Stimulated activated CD4-positive, alpha-beta T cell treated with anti-CD3 and anti-CD28 coated beads, TNF-alpha, amount 100 ng/mL, for 48 hours (primary cell): ENCODE measurements around the gene ATP13A2.

Source experiments
- DNase-seq, 3 donors: peaks; one replicate each; pipeline ENCODE4 v3.0.0-alpha.2; 2020; ENCODE audit warnings: low read depth in 3 of 3

Gene ATP13A2

DNA sequence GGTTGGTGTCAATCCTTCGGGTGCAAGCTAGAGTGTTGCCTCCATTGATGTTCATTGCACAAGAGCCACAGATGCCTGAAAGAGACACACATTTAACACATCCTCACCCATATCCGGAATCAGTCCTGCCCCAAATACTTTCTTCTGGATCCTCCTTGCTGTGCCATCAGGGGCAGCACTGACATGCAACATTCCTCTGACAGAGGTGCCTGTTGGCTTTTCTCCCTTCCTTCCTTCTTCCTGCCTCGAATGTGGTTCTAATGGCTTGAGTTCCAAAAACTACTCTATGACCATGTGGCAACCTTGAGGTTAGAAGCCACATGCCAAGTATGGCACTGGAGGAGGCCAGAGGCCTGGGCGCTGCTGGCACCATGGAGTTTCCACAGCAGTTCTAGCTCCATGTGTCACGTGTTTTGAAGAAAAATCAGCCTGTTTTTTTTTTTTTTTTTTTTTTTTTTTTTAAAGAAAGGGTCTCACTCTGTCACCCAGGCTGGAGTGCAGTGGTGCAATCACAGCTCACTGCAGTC is 17.0 kb upstream of the ATP13A2 start:
- no peak for DNase-seq

DNA sequence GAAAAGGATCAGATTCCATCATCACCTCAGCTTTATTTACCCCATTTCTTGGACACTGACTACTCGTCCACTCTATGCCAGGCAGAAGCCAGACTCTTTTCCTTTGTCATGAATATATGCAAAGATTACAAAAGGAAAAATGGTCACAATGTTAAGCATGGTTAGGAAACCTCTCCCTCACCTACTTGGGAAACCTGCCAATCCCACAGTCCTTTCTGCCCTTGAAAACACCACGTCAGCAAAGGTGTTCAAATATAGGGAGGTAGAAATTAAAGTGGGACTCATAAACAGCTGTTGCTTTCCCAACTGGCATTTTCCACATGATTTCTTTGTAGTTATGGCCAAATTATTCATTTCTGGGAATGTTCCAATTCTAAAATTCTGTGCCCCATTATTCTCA is 16.2 kb upstream of the ATP13A2 start:
- DNase-seq = no peak

DNA sequence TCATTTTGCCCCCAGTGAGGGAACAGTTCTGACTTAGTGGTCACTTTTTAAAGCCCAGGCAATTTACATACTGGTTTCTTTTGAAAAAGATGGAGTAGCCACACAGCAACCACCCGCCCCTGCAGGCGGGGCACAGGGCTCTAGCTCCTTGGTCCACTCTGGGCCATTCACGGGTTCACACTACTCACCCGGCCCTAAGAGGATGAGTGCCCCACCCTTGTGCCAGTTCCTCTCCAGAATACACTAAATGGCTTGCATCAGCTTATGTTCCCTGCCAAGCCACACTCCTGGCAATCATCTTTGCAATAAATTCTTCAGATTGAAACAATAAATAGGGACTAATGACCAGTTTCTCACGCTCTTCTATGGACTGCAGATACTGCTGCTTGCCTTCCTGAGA is 15.7 kb upstream of the ATP13A2 start:
- DNase-seq = no peak

DNA sequence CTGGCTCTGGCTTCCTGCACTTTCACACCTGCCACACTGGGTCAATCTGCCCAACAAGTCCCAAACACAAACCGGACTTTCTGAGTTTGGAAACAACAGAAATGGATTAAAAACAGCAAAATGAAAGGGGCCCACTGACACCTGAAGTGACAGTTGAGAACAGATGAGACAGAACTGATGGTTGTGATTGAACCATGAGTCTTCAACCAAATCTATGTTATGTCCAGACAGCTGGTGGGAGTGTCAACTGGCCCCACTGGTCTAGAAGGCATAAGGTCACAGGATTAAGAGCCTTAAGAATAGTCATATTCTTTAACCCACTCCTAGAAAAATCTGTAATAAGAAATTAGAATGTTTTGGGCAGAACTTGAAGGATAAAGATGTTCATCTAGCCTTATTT is 13.0 kb upstream of the ATP13A2 start:
- DNase-seq = no peak

DNA sequence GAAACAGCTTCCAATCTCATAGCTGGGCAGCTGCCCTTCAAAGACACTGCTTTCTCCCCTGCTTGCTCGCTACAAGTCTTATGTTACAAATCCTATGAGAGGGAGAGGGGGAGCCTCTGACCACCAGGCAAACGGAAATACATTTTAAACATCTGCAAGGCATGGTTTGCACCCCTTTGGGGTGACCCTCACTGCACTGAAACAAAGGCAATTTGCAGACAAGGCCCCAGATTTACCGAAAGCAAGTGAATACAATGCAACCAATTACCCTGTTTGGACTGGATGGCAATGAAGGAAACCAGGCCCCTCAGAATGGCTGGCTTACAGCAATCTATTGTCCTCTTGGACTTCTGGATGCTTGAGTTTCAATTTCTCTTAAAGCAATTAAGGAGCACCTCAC is 11.8 kb upstream of the ATP13A2 start:
- no peak for DNase-seq

DNA sequence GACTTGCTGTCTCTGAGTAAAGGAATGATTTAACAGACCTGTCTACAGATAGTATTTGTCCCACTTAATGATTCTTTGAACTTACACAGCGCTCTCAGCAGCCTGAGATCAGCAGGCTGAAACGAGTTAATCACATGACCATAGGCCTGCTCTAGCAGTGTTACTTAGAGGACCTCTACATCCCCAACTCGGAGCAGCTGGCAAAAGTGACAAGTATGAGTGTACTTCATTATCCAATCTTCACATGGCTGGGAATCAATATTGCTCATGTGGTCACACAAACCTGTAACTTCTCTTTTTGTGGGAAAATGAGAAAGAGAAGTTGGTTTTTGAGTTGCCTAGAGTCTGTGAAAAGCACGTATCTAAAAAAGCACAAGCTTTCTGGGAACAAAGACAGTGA is 11.4 kb upstream of the ATP13A2 start:
- no peak for DNase-seq

DNA sequence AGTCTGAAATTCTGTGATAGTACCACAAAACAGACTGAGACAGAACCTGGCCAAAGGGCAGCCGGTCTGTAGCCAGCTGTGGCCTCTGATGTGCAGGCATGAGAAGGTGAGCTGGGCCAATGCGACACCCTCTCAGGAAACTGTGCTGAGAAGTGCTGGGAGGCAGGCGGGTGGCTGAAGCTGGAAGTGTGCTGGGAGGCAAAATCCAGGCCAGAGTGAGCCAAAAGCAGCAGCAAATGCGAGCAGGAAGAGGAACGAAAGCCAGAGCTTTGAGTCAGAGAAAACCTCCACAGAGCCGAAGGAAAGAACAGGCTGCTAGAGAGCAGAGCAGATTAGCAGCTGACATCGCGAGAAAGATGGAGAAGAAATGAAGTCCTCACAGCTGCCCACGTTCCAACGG is 10.2 kb upstream of the ATP13A2 start:
- no peak for DNase-seq

DNA sequence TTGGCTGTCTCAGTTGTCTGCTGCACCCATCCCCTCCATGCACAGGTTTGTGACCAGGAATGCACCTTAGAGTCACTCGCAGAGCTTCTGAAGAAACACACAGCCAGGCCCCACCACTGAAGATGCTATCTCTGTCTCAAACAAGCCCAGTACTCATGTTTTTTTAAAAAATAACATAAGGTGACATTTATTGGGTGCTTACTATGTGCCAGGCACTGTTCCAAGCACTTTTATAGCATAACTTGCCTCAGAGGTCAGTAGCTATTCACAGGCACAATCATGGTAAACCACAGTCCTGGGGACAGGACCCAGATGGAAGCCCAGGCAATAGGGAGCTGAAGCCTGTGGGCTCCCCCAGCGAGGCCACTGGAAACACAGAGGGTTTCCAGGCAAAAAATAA is 8.8 kb upstream of the ATP13A2 start:
- DNase-seq = no peak

DNA sequence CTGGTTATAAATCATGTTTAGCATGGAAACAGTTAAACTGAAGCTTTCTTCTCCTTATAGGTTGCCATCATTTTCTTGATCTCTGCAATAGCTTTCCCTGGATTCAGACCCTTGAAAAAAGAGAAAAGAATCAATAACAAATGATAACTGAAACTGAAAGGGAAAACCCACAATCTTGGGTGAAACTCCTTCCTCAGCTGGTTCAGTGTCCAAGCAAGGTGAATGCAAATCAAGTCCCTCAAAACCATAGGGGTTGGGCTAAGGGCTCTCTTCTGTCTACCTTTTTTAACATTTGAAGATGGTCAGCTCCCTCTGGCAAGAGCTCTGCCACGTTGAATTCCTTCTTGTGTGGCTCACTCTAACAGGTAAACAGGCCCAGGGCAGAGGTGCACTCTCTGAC is 7.1 kb upstream of the ATP13A2 start:
- DNase-seq = no peak

DNA sequence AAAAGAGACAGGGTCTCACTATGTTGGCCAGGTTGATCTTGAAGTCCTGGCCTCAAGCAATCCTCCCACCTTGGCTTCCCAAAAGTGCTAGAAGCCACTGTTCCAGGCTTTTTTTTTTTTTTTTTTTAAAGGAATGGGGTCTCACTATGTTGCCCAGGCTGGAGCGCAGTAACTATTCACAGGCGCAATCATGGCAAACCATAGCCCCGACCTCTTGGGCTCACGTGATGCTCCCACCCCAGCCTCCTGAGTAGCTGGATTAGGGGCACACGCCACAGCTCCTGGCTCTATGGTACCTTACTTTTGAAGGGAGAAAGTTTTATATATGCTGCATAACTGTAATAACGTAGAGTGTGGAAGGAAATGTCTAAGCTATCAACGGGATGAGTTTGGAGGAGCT is 5.7 kb upstream of the ATP13A2 start:
- no peak for DNase-seq

DNA sequence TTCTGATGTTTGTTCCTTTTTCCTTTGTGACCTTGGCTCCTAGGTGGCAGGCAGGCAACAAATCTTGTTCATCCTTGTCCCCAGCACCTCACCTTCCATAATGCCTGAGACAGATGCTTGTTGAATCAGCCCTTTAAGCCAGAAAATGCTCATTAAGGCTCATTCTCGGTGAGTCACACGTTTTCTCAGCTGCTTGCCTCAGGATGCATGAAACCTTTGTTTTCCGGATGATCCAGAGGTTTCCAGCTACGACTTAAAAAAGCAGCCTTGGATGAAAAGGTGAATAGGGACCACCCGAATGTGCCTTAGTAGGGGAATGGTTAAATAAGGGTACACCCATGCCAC is 4.6 kb upstream of the ATP13A2 start:
- no peak for DNase-seq

DNA sequence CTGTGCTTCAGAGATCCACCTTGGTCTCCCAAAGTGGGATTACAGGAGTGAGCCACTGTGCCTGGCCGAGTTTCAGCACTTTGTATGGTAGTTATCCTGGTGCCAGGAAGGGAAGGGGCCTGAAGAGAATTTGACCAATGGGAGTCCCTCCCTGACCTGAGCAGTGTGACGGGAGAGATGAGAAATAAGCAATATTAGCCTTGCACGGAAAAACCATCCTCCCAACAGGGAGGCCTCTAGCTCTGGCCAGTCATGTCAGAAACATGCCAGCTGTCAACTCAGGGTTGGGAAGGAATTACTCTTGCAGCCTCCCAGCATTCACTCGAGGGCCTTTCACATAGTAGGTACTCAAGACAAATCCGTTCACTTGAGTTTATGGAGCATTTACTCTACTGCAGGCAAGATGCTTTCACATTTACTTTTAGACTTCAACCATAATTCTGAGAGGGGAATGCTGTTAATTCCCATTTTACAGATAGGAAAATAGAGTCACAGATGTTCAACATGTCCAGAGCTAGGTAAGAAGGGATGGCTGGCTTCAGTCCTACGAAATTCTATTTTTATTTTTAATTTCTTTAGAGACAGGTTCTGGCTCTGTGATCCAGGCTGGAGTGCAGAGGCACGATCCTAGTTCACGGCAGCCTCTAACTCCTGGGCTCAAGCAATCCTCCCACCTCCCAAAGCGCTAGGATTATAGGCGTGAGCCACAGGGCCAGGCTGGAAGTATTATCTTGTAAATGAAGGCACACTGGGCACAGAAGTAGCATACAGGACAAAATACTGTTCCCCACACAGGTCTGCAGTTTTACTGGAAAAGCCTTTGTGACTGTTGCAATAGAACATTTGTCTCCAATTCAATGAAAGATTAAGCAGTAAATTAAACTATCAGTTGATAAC is 3.2 kb upstream of the ATP13A2 start:
- DNase-seq = no peak

DNA sequence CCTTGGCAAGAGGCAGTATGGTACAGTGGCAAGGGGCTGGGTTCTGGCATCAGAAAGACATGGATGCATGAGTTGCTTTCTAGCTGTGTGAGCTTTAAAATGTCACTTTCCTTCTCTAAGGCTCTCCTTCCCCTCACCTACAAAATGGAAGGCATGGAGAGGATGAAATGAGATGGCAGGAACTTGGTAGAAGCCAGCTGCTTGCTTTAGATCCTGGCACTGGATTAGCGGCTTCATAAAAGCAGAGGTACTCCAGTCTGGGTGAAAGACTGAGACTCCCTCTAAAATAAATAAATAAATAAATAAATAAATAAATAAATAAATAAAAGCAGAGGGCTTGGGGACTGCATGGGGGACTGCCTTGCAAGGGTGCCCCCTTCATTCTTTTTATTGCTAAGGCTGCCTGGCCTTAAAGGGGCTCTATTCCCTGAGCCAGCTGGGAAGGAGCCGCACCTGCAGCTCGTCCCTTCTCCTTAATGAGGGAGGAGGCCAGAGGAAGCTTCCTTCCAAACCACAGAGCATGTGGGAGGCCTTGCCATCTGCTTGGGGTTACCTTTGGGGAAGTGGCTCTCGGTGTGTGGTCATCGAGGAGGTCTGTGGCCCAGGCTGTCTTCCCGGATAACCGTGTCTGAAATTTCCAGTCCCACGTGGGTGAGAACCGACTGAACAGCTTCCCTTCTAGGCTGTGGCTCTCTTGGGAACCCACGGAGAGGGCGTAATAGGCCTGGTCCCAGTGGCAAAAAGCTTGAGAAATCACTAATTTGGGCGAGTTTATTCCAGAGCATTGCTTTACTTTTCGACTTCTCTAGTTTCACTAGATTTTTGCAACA is 2.0 kb upstream of the ATP13A2 start:
- no peak for DNase-seq

DNA sequence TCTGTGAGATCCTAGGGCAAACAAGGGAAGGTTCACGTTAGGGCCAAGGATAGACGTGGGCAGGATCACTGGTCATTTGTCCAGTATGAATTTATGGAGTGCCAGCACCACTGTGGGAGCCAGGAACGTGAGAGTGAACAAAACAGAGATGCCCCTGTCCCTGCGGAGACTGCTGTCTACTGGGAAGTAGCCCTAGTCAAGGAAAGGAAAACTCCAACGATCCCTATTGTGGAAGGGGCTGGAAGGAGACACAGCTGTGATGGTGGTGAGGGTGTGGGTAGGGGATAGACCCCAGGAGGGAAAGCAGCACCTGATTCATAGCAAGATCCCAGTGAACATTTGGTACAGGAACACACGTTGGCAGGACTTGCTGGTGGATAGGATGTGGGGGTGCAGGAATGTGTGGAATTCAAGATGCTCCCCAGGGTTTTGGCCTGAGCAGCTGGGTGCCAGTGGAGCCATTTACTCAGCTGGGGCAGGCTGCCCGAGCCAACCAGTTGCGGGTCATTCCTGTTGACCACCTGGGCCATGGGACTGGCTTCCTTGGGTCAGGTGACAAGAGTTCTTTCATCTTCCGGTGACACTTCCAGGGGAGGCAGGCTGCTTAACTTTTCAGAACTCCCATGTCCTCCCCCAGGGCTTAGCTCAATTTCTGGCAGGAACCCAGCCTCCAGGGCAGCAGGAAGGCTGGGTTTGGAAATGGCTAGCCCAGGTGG is 1.2 kb upstream of the ATP13A2 start:
- DNase-seq = no peak

DNA sequence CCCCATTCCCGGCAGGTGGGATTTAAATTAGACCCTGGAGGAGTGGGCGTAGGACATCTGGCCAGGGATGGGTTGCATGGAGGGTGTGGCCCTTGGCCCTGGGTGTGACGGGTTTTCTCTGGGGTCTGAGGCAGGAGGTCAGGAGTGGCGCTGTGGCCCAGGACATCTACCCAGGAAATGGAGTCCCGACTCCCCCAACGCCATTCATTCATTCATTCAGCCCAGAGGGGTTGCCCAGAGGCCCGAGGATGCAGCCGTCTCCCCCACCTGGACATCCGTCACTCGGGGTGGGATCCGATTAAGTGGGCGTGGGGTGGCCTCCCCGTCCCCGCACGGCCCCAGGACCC is 663 bp downstream of the ATP13A2 start:
- no peak for DNase-seq

DNA sequence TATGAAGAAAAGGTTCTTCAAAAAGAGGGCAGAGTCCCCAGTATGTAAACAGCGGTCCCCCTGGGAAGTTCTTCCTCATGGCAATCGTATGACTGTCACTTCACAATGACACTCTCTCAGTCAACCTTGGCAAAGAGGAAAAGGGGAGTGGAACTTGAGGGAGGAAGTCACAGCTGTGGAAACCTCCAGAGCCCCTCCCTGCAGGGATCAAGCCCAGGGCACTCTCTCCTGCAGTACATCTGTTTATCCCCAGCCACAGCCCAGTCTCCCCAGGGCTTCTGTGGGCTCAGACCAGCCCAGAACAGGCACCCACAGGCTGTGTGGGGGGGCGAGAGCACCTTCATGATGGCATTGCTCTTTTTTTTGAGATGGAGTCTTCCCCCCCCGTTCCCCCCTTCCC is 2.0 kb downstream of the ATP13A2 start:
- DNase-seq = no peak

DNA sequence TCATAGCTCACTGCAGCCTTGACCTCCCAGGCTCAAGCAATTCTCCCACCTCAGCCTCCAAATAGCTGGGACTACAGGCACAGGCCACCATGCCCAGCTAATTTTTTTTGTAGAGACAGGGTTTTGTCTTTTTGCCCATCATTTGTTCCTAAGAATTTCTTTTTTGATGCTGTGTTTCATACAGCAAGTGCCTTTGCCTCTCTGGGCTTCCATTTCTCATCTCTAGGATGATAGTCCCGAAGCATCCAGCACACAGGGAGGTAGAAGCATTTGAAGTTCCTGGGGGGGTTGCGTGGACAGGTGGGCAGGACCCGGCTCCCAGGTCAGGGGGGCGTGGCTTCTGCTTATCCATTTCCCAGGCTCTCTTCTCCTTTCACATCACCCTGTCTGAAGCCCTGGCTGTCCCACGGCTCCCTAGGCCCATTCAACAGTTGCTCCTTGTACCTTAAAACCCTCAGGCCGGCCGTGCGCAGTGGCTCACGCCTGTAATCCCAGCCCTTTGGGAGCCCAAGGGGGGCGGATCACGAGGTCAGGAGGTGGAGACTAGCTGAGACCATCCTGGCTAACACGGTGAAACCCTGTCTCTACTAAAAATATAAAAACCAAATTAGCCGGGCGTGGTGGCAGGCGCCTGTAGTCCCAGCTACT is 3.4 kb downstream of the ATP13A2 start:
- no peak for DNase-seq

DNA sequence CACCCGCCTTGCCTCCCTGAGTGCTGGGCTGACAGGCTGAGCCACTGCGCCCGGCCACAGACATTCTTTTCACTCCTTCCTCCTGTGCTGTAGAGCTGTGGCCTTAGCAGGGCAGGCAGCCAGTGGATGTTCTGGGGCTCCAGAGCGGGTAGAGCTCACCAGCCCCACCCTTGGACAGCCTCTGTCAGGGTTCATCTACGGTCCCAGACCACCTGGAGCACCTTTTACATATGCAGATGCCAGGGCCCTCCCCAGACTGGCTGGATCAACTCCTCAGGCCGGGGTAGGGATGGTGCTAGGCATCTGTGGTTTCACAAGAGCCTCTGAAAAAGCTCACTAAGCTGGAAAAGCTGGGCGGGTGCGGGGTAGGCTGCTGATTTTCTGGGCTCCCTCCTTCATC is 4.6 kb downstream of the ATP13A2 start:
- DNase-seq = no peak

DNA sequence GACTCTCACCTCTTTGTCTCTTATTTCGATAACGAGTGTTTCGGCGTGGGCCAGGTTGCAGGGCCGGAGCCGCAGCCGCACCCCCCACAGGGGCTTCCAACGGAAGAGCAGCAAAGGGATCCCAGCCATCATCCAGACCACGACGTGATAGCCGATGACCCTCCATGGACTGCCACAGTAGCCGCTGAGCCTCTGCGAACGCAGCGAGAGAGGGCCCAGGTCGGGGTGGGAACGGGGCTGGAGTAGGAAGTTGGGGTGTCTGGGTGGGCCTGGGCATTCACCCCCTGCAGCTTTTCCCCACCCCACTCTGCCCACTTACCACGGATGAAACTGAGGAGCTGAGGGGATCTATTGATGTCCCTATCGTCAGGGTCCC is 6.4 kb downstream of the ATP13A2 start:
- no peak for DNase-seq

DNA sequence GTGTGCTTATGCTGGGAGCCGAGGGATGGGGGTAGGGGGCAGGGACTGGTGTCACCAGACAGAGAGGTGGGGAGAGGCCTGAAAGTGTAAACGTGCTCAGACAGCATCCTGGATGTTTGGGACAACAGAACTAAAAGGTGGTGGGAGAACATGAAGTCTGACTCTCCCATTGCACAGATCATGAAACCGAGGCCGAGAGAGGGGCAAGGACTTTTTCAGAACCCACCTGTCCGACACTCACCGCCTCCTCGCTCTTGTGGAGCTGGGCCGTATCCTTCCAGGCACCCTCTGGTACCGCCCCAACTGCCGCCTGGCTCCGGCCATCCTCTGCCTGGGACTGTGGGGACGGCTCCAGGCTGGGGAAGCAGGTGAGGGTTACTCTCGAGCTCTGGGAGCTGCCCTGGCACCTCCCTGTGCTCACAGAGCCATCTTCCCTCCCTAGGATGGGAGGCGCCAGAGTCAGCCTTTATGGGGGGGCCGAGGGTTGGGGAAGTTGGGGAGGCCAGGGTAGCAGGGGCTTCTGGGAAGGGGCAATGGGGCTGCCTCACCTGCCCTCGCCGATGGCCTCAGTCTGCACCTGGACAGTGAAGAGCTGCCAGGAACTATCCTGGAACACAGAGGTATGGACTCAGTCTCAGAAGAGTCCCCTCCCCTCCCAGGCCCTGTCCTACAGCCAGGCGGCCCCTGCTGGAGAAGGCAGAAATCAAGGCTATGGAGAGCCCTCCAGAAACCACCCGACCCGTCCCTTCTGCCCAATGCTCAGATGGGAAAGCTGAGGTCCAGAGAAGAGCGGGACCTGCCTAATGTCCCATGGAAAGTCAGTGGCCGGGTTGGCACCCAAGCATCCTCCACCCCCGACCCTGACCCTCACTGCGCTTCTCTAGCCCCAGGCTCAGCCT is 7.0 kb downstream of the ATP13A2 start:
- DNase-seq = no peak

DNA sequence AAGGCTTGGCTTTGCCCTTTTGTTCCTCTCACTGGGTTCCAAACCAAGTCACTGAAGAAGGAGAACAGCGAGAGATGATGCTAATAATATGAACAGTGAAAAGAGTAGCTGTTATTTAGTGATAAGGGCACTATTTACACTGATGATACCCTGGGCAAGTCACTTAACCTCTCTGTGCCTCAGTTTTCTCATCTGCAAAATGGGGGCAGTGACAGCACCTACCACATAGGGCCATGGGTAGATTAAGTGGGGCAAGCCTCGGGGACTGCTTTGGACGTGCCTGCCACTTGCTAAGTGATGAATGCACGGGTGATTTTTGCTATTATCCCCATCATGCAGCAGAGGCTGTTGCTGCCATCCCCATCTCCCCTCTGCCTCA is 9.2 kb downstream of the ATP13A2 start:
- no peak for DNase-seq
